HUES48 (cell line): Measurements from ENCODE around the gene SLC2A10.
A peak's percentile ranks its signal among the peaks of the same experiment; 100 is the strongest.

Experiments
- H3K27ac ChIP-seq: one replicate; pipeline ENCODE4 v1.7.0; 2013; ENCODE audit warnings: low read depth, low read length, inconsistent platforms
- H3K27me3 ChIP-seq: 2 replicates; pipeline ENCODE4 v1.6.1; 2013; ENCODE audit warnings: mild to moderate bottlenecking, low read length; ENCODE audit not compliant: control insufficient read depth, insufficient read depth
- H3K36me3 ChIP-seq: 2 replicates; pipeline ENCODE4 v1.6.1; 2013; ENCODE audit warnings: low read length; ENCODE audit not compliant: control insufficient read depth, insufficient read depth
- H3K4me1 ChIP-seq: 2 replicates; pipeline ENCODE4 v1.6.1; 2013; ENCODE audit warnings: mild to moderate bottlenecking, low read length; ENCODE audit not compliant: control insufficient read depth, insufficient read depth
- H3K4me3 ChIP-seq: 2 replicates; pipeline ENCODE4 v1.5.1; 2013; ENCODE audit warnings: mild to moderate bottlenecking, low read depth, low read length
- H3K9ac ChIP-seq: 2 replicates; pipeline ENCODE4 v1.6.1; 2013; ENCODE audit warnings: mild to moderate bottlenecking, low read depth, low read length, moderate library complexity
- H3K9me3 ChIP-seq: 2 replicates; pipeline ENCODE4 v1.6.1; 2013; ENCODE audit warnings: low read length; ENCODE audit not compliant: control insufficient read depth, insufficient read depth

SLC2A10 gene

GRCh38 chr20:46695892-46696291 lies 13.6 kb upstream of the SLC2A10 start:
- no peaks in the 10 kb centered on the region for H3K27me3 ChIP-seq

GRCh38 chr20:46696791-46697279 lies 12.6 kb upstream of the SLC2A10 start:
- no peaks in the 10 kb centered on the region for H3K9me3 ChIP-seq
- H3K27me3 ChIP-seq = no peaks in the 10 kb centered on the region
- no peaks in the 10 kb centered on the region for H3K36me3 ChIP-seq
- no peak overlapping the region for H3K4me3 ChIP-seq
- H3K4me1 ChIP-seq = peaks cover 12% of the 10 kb centered on the region
- H3K9ac ChIP-seq = no peak overlapping the region
- no peak overlapping the region for H3K27ac ChIP-seq

More at GRCh38 chr20:46695892-46696291, 13.6 kb upstream of the SLC2A10 start:
- Histone ChIP-seq H3K36me3 (no peaks in the 10 kb centered on the region), H3K9ac (no peak overlapping the region), H3K4me3 (no peak overlapping the region), H3K9me3 (no peaks in the 10 kb centered on the region), H3K27ac (peak overlapping the region; percentile 31), H3K4me1 (peaks cover 5% of the 10 kb centered on the region; the same call in 1 of the 2 replicates)

- no peak overlapping the region for H3K27ac ChIP-seq
- H3K4me1 ChIP-seq = peaks cover 21% of the 10 kb centered on the region
- H3K36me3 ChIP-seq = no peaks in the 10 kb centered on the region
Measured at GRCh38 chr20:46698788-46699187, 10.7 kb upstream of the SLC2A10 start.

GRCh38 chr20:46699651-46700359 lies 9.6 kb upstream of the SLC2A10 start:
- Histone ChIP-seq H3K9me3 (no peaks in the 10 kb centered on the region), H3K4me1 (peaks cover 21% of the 10 kb centered on the region), H3K36me3 (no peaks in the 10 kb centered on the region), H3K27me3 (no peaks in the 10 kb centered on the region), H3K27ac (no peak overlapping the region), H3K4me3 (no peak overlapping the region), H3K9ac (no peak overlapping the region)

More at GRCh38 chr20:46698788-46699187, 10.7 kb upstream of the SLC2A10 start:
- H3K27me3 ChIP-seq = no peaks in the 10 kb centered on the region
- H3K9ac ChIP-seq = no peak overlapping the region
- no peaks in the 10 kb centered on the region for H3K9me3 ChIP-seq
- H3K4me3 ChIP-seq = no peak overlapping the region

GRCh38 chr20:46700481-46700880 lies 9.0 kb upstream of the SLC2A10 start:
- no peak overlapping the region for H3K27ac ChIP-seq
- H3K27me3 ChIP-seq = no peaks in the 10 kb centered on the region
- peaks cover 22% of the 10 kb centered on the region for H3K4me1 ChIP-seq
- no peaks in the 10 kb centered on the region for H3K9me3 ChIP-seq
- no peak overlapping the region for H3K4me3 ChIP-seq
- no peaks in the 10 kb centered on the region for H3K36me3 ChIP-seq
- H3K9ac ChIP-seq = no peak overlapping the region

GRCh38 chr20:46701057-46701456 lies 8.4 kb upstream of the SLC2A10 start:
- H3K4me3 ChIP-seq = no peak overlapping the region
- no peak overlapping the region for H3K9ac ChIP-seq
- no peak overlapping the region for H3K27ac ChIP-seq
- H3K4me1 ChIP-seq = peaks cover 22% of the 10 kb centered on the region
- H3K27me3 ChIP-seq = no peaks in the 10 kb centered on the region
- no peaks in the 10 kb centered on the region for H3K36me3 ChIP-seq
- 0 out of 2 replicates have a peak, but pooled peaks cover under 1% of the 10 kb centered on the region for H3K9me3 ChIP-seq

GRCh38 chr20:46701556-46701955 lies 7.9 kb upstream of the SLC2A10 start:
- Histone ChIP-seq H3K27ac (no peak overlapping the region), H3K36me3 (no peaks in the 10 kb centered on the region), H3K9ac (no peak overlapping the region), H3K4me3 (no peak overlapping the region), H3K4me1 (peaks cover 22% of the 10 kb centered on the region), H3K9me3 (peaks cover 5% of the 10 kb centered on the region; the same call in 1 of the 2 replicates), H3K27me3 (no peaks in the 10 kb centered on the region)

- Histone ChIP-seq H3K36me3 (no peaks in the 10 kb centered on the region), H3K9ac (no peak overlapping the region), H3K4me3 (no peak overlapping the region), H3K27me3 (no peaks in the 10 kb centered on the region), H3K9me3 (peaks cover 9% of the 10 kb centered on the region; the same call in 1 of the 2 replicates), H3K4me1 (peaks cover 22% of the 10 kb centered on the region), H3K27ac (no peak overlapping the region)
Measured at GRCh38 chr20:46701986-46702385, 7.5 kb upstream of the SLC2A10 start.

- no peaks in the 10 kb centered on the region for H3K36me3 ChIP-seq
- no peak overlapping the region for H3K9ac ChIP-seq
- H3K4me1 ChIP-seq = peaks cover 22% of the 10 kb centered on the region
- H3K27me3 ChIP-seq = no peaks in the 10 kb centered on the region
- no peak overlapping the region for H3K27ac ChIP-seq
- H3K4me3 ChIP-seq = no peak overlapping the region
- H3K9me3 ChIP-seq = peaks cover 10% of the 10 kb centered on the region; the same call in 1 of the 2 replicates
Measured at GRCh38 chr20:46702447-46703203, 6.8 kb upstream of the SLC2A10 start.

GRCh38 chr20:46703435-46703834 lies 6.0 kb upstream of the SLC2A10 start:
- no peaks in the 10 kb centered on the region for H3K36me3 ChIP-seq
- no peak overlapping the region for H3K27ac ChIP-seq
- peaks cover 22% of the 10 kb centered on the region for H3K4me1 ChIP-seq
- no peak overlapping the region for H3K4me3 ChIP-seq
- no peak overlapping the region for H3K9ac ChIP-seq
- no peaks in the 10 kb centered on the region for H3K27me3 ChIP-seq
- H3K9me3 ChIP-seq = peaks cover 10% of the 10 kb centered on the region; the same call in 1 of the 2 replicates
